Measurements from ENCODE around the gene CHGA. TPM values are rescaled to one million over a fixed set of nuclear protein-coding genes. Genes with fewer than 3 reads are reported as not detected.

The CHGA gene
- polyA plus RNA-seq, 3 donors from 2014 or later = 0.63 TPM; not detected in 2

GRCh38 chr14:92968291-92969020, 45.5 kb downstream of the CHGA start:
- H3K9me3 Mint-ChIP-seq = no peaks in the 10 kb centered on the region
- no peak overlapping the region for H3K4me3 Mint-ChIP-seq
- DNase-seq = no peak
- H3K4me1 Mint-ChIP-seq = peaks cover 38 to 59% of the 10 kb centered on the region in 2 donors
- H3K36me3 Mint-ChIP-seq = peaks cover 4 to 5% (median 5%) of the 10 kb centered on the region in 3 donors
- peaks cover 0 to 8% (median 1%) of the 10 kb centered on the region in 3 donors for H3K27me3 Mint-ChIP-seq (ENCODE audit: low read depth in 3 of 3)
- H3K27ac Mint-ChIP-seq = peak overlapping the region in 1 of 6 donors; percentile 17

DNA sequence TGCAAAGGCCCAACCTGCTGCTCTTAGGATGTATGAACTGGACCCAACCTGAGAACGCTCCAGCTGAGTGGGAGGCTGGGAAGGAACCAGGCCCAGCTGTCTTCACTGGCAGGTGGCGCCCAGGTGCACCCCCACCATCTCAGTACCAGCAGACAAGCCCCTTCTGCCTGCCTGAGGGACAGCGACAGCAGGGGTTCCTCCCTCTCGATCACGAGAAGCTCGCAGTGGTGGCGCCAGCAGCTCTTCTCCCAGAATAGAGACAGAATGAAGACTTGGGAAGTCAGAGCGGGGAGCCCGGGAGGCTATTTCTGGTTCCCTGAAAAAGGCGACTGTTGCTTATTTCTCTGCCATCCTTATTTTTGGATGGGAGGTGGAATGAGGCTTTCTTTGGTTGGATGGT, 46.5 kb downstream of the CHGA start:
- H3K36me3 Mint-ChIP-seq = peaks cover 4 to 5% (median 5%) of the 10 kb centered on the region in 3 donors
- H3K27me3 Mint-ChIP-seq (ENCODE audit: low read depth in 3 of 3) = peaks cover 0 to 8% (median 1%) of the 10 kb centered on the region in 3 donors
- no peak for DNase-seq
- peaks cover 35 to 52% of the 10 kb centered on the region in 2 donors for H3K4me1 Mint-ChIP-seq
- no peak overlapping the region for H3K27ac Mint-ChIP-seq
- no peaks in the 10 kb centered on the region for H3K9me3 Mint-ChIP-seq
- no peak overlapping the region for H3K4me3 Mint-ChIP-seq

GRCh38 chr14:92969871-92970270, 46.9 kb downstream of the CHGA start:
- no peak for DNase-seq
- H3K36me3 Mint-ChIP-seq = peaks cover 5 to 7% (median 6%) of the 10 kb centered on the region in 3 donors
- no peak overlapping the region for H3K27ac Mint-ChIP-seq
- no peaks in the 10 kb centered on the region for H3K9me3 Mint-ChIP-seq
- no peak overlapping the region for H3K4me3 Mint-ChIP-seq
- H3K4me1 Mint-ChIP-seq = peaks cover 33 to 50% of the 10 kb centered on the region in 2 donors
- peaks cover 0 to 8% (median 1%) of the 10 kb centered on the region in 3 donors for H3K27me3 Mint-ChIP-seq (ENCODE audit: low read depth in 3 of 3)

DNA sequence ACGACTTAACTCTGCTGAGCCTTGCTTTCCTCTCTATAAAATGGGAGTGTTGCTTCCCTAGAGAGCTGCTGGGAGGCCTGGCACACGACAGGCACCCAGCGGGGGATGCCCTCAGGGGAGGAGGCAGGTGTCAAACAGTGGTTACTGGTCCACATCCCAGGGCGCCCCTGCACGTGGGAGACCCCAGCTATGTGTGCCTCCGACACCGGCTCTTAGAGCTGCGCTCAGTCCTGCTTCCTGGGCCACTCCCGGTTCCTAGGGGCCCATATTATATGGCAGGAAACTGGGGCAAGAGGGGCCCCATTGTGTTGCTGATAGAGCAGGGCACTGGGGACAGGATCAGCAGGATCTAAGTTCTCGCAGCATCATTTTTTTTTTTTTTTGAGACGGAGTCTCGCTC, 47.3 kb downstream of the CHGA start:
- Mint-ChIP-seq H3K27ac (no peak overlapping the region), H3K4me1 (peaks cover 29 to 46% of the 10 kb centered on the region in 2 donors), H3K36me3 (peaks cover 5 to 7% (median 6%) of the 10 kb centered on the region in 3 donors), H3K9me3 (no peaks in the 10 kb centered on the region), H3K27me3 (ENCODE audit: low read depth in 3 of 3) (peaks cover 0 to 8% (median 1%) of the 10 kb centered on the region in 3 donors), H3K4me3 (no peak overlapping the region)
- DNase-seq = no peak

- peaks cover 0 to 2% (median 0%) of the 10 kb centered on the region in 6 donors for H3K9me3 Mint-ChIP-seq
- peaks cover 14 to 17% (median 15%) of the 10 kb centered on the region in 3 donors for H3K36me3 Mint-ChIP-seq
- peaks cover 23 to 42% of the 10 kb centered on the region in 2 donors for H3K4me1 Mint-ChIP-seq
- no peak overlapping the region for H3K4me3 Mint-ChIP-seq
- no peak for DNase-seq
- peaks cover 0 to 8% (median 1%) of the 10 kb centered on the region in 3 donors for H3K27me3 Mint-ChIP-seq (ENCODE audit: low read depth in 3 of 3)
- H3K27ac Mint-ChIP-seq = peak overlapping the region in 1 of 6 donors; percentile 45
These were observed 48.7 kb downstream of the CHGA start for GRCh38 chr14:92971601-92972180.

DNA sequence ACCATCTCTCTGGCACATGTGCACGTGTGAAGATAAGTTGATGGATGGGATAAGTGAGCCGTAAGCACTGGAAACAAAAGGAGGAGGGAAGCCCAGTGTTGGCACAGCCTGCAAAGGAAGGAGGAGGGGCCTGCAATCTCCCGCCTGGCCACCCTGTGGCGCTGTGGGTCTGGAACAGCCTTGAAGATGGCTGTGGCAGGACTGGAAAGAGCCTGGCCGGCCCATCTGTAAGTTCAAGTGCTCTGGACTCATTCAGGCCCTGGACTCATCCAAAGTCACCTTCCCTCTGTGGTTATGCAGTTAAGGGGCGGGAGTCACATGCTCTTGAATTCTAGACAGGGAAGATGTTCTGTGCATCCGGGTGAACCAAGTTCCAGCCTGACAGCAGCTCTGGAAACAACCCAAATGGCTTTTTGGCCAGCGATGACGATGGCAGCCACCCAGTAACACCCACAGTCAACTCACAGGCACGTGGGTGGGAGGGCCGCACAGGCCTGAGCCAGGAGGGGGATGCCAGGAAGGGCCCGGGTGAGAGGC, 50.4 kb downstream of the CHGA start:
- H3K27ac Mint-ChIP-seq = no peak overlapping the region
- peaks cover 26 to 28% (median 27%) of the 10 kb centered on the region in 3 donors for H3K36me3 Mint-ChIP-seq
- H3K4me1 Mint-ChIP-seq = peaks cover 17 to 46% of the 10 kb centered on the region in 2 donors
- no peak overlapping the region for H3K4me3 Mint-ChIP-seq
- H3K9me3 Mint-ChIP-seq = peaks cover 0 to 13% (median 3%) of the 10 kb centered on the region in 6 donors
- peak in 2 of 3 donors; percentile 7 to 10 for DNase-seq
- peaks cover 0 to 7% (median 1%) of the 10 kb centered on the region in 3 donors for H3K27me3 Mint-ChIP-seq (ENCODE audit: low read depth in 3 of 3)

GRCh38 chr14:92973798-92974372, 50.9 kb downstream of the CHGA start:
- Mint-ChIP-seq H3K27ac (no peak overlapping the region), H3K9me3 (peaks cover 0 to 17% (median 5%) of the 10 kb centered on the region in 6 donors), H3K27me3 (ENCODE audit: low read depth in 3 of 3) (peaks cover 0 to 4% (median 1%) of the 10 kb centered on the region in 3 donors), H3K4me1 (peaks cover 17 to 43% of the 10 kb centered on the region in 2 donors), H3K4me3 (no peak overlapping the region), H3K36me3 (peaks cover 27 to 30% (median 28%) of the 10 kb centered on the region in 3 donors)
- no peak for DNase-seq

DNA sequence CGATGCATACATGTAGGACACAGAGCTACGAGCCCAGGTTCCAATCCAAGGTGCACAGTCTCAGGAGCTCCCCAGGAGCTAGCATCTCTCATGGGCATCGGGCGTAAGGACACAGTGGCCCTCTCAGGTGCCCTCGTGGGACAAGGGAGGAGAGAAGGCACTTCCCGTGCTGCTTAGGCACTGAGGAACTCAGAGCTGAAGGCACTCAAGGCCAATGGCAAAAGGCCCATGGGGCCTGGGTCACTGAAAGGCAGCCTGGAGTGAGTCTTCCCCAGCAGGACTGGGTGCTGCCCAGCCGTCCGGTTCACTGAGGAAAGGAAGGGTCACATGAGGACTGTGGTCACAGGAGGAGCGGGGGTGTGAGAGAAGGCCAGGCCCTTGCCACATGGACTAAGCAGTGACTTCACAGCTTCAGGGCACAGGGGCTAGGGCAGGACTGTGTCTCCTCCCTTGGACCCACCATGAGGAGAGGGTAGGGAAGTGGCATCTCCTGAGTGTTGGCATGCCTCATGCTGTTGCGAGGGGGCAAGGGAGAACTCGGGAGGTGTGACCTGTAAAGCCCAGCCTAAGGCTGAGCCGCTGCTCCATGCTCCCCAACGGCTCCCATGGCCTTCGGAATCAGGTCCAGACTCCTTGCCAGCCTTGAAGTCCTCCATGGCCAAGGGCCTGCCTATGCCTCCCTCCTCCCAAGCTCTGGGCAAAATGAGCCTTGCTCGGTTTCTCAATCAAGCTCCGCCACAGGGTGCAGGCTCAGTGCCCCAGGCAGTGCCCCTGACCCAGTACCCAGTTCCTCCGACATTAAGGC, 51.8 kb downstream of the CHGA start:
- no peak for DNase-seq
- Mint-ChIP-seq H3K4me3 (no peak overlapping the region), H3K4me1 (peaks cover 17 to 40% of the 10 kb centered on the region in 2 donors), H3K27ac (no peak overlapping the region), H3K36me3 (peaks cover 34 to 39% (median 37%) of the 10 kb centered on the region in 3 donors), H3K27me3 (ENCODE audit: low read depth in 3 of 3) (peaks cover 0 to 1% (median 1%) of the 10 kb centered on the region in 3 donors), H3K9me3 (peaks cover 7 to 25% (median 11%) of the 10 kb centered on the region in 6 donors)

GRCh38 chr14:92976268-92976667, 53.3 kb downstream of the CHGA start:
- peaks cover 0 to 4% (median 1%) of the 10 kb centered on the region in 3 donors for H3K27me3 Mint-ChIP-seq (ENCODE audit: low read depth in 3 of 3)
- DNase-seq = no peak
- no peak overlapping the region for H3K4me3 Mint-ChIP-seq
- peaks cover 19 to 40% of the 10 kb centered on the region in 2 donors for H3K4me1 Mint-ChIP-seq
- peaks cover 7 to 32% (median 15%) of the 10 kb centered on the region in 6 donors for H3K9me3 Mint-ChIP-seq
- peaks cover 34 to 51% (median 49%) of the 10 kb centered on the region in 3 donors for H3K36me3 Mint-ChIP-seq
- no peak overlapping the region for H3K27ac Mint-ChIP-seq

DNA sequence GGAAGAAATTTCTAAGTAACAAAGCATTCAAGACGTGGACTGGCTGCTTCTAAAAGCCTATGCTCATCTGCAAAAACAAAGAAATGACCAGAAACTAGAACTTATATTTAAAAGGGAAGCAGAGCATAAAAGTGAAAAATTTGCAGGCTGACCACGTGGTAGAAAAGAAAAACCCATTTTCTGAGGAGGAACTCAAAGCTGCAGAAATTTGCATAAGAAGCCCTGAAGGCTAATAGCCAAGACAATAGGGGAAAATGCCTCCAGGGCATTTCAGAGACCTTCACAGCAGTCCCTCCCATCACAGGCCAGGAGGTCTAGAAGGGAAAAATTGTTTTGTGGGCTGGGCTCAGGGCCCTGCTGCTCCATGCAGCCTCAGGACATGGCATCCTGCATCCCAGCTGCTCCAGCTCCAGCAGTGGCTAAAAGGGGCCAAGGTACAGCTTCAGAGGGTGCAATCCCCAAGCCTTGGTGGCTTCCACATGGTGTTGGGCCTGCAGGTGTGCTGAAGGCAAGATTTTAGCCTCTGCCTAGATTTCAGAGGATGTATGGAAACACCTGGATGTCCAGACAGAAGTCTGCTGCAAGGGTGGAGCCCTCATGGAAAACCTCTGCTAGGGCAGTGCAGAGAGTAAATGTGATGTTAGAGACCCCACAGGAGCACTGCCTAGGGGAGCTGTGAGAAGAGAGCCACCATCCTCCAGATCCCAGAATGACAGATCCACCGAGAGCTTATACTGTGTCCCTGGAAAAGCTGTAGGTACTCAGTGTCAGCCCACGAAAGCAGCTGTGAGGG, 55.5 kb downstream of the CHGA start:
- no peak for DNase-seq
- peak overlapping the region in 2 of 6 donors; percentile 7 to 16 for H3K27ac Mint-ChIP-seq
- peaks cover 38 to 60% (median 53%) of the 10 kb centered on the region in 3 donors for H3K36me3 Mint-ChIP-seq
- peaks cover 7 to 32% (median 15%) of the 10 kb centered on the region in 6 donors for H3K9me3 Mint-ChIP-seq
- H3K4me1 Mint-ChIP-seq = peaks cover 9 to 34% of the 10 kb centered on the region in 2 donors
- no peak overlapping the region for H3K4me3 Mint-ChIP-seq
- peaks cover 0 to 4% (median 3%) of the 10 kb centered on the region in 3 donors for H3K27me3 Mint-ChIP-seq (ENCODE audit: low read depth in 3 of 3)

GRCh38 chr14:92980866-92981265, 57.9 kb downstream of the CHGA start:
- Mint-ChIP-seq H3K9me3 (peaks cover 7 to 32% (median 15%) of the 10 kb centered on the region in 6 donors), H3K36me3 (peaks cover 35 to 55% (median 50%) of the 10 kb centered on the region in 3 donors), H3K27me3 (ENCODE audit: low read depth in 3 of 3) (peaks cover under 1 to 4% (median 3%) of the 10 kb centered on the region in 3 donors), H3K4me1 (peaks cover 12 to 55% of the 10 kb centered on the region in 2 donors), H3K27ac (peak overlapping the region in 2 of 6 donors; percentile 19 to 69), H3K4me3 (no peak overlapping the region)
- DNase-seq = no peak

GRCh38 chr14:92981726-92982125, 58.8 kb downstream of the CHGA start:
- peaks cover 2 to 4% (median 3%) of the 10 kb centered on the region in 3 donors for H3K27me3 Mint-ChIP-seq (ENCODE audit: low read depth in 3 of 3)
- no peak for DNase-seq
- peaks cover 28 to 47% (median 42%) of the 10 kb centered on the region in 3 donors for H3K36me3 Mint-ChIP-seq
- H3K4me1 Mint-ChIP-seq = peaks cover 13 to 54% of the 10 kb centered on the region in 2 donors
- peaks cover 7 to 32% (median 15%) of the 10 kb centered on the region in 6 donors for H3K9me3 Mint-ChIP-seq
- H3K27ac Mint-ChIP-seq = no peak overlapping the region
- no peak overlapping the region for H3K4me3 Mint-ChIP-seq

Measured in immature natural killer cell (primary cell).